ENCODE results near the gene TMEM88.

GRCh38 chr17:7811251-7811650 lies 43.6 kb upstream of the TMEM88 start:
- no peak for TF ChIP-seq EZH2phosphoT487 (IDR thresholded peaks at IDR 0.05; ENCODE audit: insufficient read depth, low read depth)
- TF ChIP-seq EZH2 (IDR thresholded peaks at IDR 0.05; ENCODE audit: insufficient read depth, poor library complexity, severe bottlenecking), result no peak
